Measurements from ENCODE around the gene SLC6A13.

SLC6A13 gene

GRCh38 chr12:177980-178828 lies 84.4 kb downstream of the SLC6A13 start:
- no peak for DNase-seq (ENCODE audit: low spot score)

- DNase-seq (ENCODE audit: low spot score): no peak
Observed at GRCh38 chr12:177336-177979, 85.2 kb downstream of the SLC6A13 start.

- DNase-seq (ENCODE audit: low spot score): peak; percentile 68
Observed at GRCh38 chr12:176321-177181, 86.1 kb downstream of the SLC6A13 start.

- DNase-seq (ENCODE audit: low spot score): no peak
Observed at GRCh38 chr12:175759-176158, 86.9 kb downstream of the SLC6A13 start.

DNA sequence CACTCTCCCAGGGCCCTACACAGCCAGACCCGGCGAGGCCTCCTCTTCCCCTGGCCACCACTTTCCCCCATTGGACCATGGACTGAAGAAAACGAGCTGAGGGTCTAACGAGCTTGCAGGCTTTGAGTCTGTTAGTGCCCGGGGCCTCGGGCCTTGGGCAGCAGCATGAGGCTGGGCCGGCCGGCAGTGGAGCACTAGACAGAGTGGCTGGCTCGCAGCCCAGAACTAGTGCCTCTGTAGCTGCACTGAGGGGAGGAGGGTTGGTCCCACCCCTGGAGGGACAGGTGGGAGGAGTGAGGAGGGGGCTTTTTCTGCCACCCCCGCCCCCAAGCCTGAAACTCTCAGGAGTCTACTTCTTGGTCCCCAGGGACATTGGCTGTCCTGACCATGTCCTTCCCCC lies 87.4 kb downstream of the SLC6A13 start:
- no peak for DNase-seq (ENCODE audit: low spot score)

- no peak for DNase-seq (ENCODE audit: low spot score)
Observed at GRCh38 chr12:174596-174995, 88.0 kb downstream of the SLC6A13 start.

GRCh38 chr12:174124-174523 lies 88.5 kb downstream of the SLC6A13 start:
- no peak for DNase-seq (ENCODE audit: low spot score)

GRCh38 chr12:172732-173161 lies 89.9 kb downstream of the SLC6A13 start:
- DNase-seq (ENCODE audit: low spot score): no peak

DNA sequence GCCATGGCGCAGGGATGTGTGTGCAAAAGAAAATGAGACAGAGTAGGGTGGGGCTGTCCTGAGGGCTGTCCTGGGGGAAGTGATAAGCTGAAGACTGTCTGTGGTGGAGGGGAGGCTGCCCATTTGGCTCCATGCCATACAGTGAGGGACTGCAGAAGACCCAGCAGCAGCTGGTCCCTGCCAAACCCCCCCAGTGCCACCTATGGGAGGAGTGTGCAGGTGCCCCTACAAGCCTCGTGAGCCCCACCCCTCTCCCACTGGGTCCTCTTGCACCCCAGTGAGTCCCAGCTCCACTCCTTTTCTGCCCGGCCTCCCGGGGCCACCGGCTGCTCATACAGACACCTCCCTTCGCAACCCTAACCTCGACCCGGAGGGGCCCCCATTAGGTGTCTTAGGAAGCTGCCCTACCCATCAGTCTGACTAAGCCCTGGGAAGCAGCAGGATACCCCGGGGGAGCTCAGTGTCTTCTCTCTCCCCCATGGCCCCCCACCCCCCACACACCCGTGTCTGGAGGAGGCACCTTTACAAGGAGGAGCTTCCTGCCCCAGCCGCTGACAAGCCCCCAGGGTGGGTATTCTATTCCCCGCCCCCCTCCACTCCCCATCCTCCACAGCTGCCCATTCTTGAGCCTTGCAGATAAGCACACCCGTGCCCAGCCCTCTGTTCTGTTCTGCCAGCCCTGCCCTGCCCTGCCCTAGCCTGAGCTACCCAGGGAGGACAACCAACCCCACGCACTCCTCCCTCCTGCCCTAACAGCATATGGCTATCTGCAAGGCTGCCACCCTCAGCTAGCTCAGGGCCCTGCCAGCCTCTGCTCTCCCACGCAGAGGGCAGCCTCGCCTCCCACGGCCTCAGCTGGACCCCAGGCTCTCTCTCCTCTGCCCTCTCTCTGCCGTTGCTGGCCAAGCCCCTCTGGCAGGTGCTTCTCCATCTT lies 90.6 kb downstream of the SLC6A13 start:
- DNase-seq (ENCODE audit: low spot score): no peak

GRCh38 chr12:171276-171675 lies 91.4 kb downstream of the SLC6A13 start:
- DNase-seq (ENCODE audit: low spot score): no peak

Measured in GM03348 (cell line).